IPS-18a (cell line): ENCODE data around the gene WDFY4.

ENCODE experiments used
- H3K27ac ChIP-seq: one replicate; pipeline ENCODE4 v1.5.1; 2013; ENCODE audit warnings: low read length
- H3K27me3 ChIP-seq: one replicate; pipeline ENCODE4 v1.6.1; 2013; ENCODE audit warnings: mild to moderate bottlenecking, low read length; ENCODE audit not compliant: control insufficient read depth, insufficient read depth
- H3K36me3 ChIP-seq: one replicate; pipeline ENCODE4 v1.6.1; 2013; ENCODE audit warnings: low read depth, low read length; ENCODE audit not compliant: control insufficient read depth
- H3K4me1 ChIP-seq: one replicate; pipeline ENCODE4 v1.6.1; 2013; ENCODE audit warnings: low read depth, low read length; ENCODE audit not compliant: control insufficient read depth
- H3K4me3 ChIP-seq: one replicate; pipeline ENCODE4 v1.5.1; 2013; ENCODE audit warnings: low read length
- H3K9ac ChIP-seq: one replicate; pipeline ENCODE4 v1.6.1; 2013; ENCODE audit warnings: mild to moderate bottlenecking, low read length, moderate library complexity
- H3K9me3 ChIP-seq: one replicate; pipeline ENCODE4 v1.6.1; 2013; ENCODE audit warnings: low read depth, low read length; ENCODE audit not compliant: control insufficient read depth

WDFY4 gene

DNA sequence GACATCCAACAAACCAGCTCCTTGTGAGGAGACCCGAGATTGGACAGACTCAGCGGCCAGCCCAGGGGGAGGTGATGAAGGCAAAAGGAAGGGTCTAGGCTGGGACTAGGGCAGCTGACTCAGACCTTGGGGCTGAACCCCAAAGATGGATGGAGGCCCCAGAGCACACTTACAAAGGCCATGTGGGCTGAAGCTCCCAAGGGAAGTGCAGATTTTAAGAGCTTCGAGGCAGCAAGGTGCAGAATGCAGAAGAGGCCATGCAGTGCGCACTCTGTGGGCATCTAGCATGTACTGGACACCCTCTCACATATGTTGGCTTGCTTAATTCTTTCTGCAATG is 11.8 kb downstream of the WDFY4 start:
- Histone ChIP-seq H3K4me1 (peaks cover 6% of the 10 kb centered on the region), H3K9ac (no peak overlapping the region), H3K27ac (no peak overlapping the region), H3K9me3 (no peaks in the 10 kb centered on the region), H3K27me3 (no peaks in the 10 kb centered on the region), H3K36me3 (no peaks in the 10 kb centered on the region), H3K4me3 (no peak overlapping the region)

DNA sequence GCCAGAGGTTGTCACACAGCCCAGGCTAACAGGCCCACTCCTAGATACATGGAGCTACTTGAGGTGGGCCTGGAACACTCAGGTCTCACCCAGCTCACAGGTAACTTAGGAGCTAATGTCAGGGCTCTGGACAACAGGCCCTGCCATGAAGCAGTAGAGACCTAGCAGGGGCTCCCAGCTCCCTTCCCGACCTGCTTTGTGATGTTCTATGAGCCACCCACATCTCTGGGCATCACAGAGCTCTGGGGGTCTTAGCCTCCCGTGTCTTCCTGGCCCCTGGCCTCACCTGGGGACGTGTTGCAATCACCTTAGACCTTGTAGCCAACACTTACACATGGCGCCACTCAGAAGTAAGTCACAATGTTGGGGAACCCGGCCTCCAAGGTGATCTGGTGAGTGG is 12.4 kb downstream of the WDFY4 start:
- H3K36me3 ChIP-seq = no peaks in the 10 kb centered on the region
- H3K4me3 ChIP-seq = no peak overlapping the region
- H3K27me3 ChIP-seq = no peaks in the 10 kb centered on the region
- no peak overlapping the region for H3K27ac ChIP-seq
- no peaks in the 10 kb centered on the region for H3K9me3 ChIP-seq
- peaks cover 5% of the 10 kb centered on the region for H3K4me1 ChIP-seq
- no peak overlapping the region for H3K9ac ChIP-seq

- Histone ChIP-seq H3K36me3 (no peaks in the 10 kb centered on the region), H3K9ac (no peak overlapping the region), H3K9me3 (no peaks in the 10 kb centered on the region), H3K4me1 (no peaks in the 10 kb centered on the region), H3K27me3 (no peaks in the 10 kb centered on the region), H3K4me3 (no peak overlapping the region), H3K27ac (no peak overlapping the region)
Measured at GRCh38 chr10:48697821-48698764, 13.4 kb downstream of the WDFY4 start.

GRCh38 chr10:48699011-48699627 is 14.4 kb downstream of the WDFY4 start:
- Histone ChIP-seq H3K9ac (no peak overlapping the region), H3K9me3 (no peaks in the 10 kb centered on the region), H3K4me1 (no peaks in the 10 kb centered on the region), H3K36me3 (no peaks in the 10 kb centered on the region), H3K27ac (no peak overlapping the region), H3K27me3 (no peaks in the 10 kb centered on the region), H3K4me3 (no peak overlapping the region)

DNA sequence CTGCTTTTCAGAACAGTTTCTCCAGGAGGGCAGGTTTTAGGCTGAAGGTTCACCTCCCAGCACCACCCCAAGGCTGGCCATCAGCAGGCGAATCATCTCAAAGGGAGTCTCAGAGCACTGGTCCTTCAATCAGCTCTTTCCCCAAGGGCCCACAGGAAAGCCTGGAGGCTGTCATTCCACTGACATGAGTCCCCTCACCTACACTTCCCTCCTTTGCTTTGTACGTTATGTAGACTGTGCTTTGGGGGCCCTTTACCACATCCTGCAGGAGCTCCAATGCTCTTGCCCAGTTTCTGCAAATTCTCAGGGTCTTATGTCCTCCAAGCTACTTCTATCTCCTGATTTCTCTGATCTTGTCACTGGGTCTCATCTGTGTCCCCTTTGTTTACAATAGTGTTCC is 15.4 kb downstream of the WDFY4 start:
- no peaks in the 10 kb centered on the region for H3K27me3 ChIP-seq
- H3K9me3 ChIP-seq = no peaks in the 10 kb centered on the region
- H3K4me1 ChIP-seq = no peaks in the 10 kb centered on the region
- no peak overlapping the region for H3K9ac ChIP-seq
- H3K27ac ChIP-seq = no peak overlapping the region
- H3K36me3 ChIP-seq = no peaks in the 10 kb centered on the region
- no peak overlapping the region for H3K4me3 ChIP-seq

DNA sequence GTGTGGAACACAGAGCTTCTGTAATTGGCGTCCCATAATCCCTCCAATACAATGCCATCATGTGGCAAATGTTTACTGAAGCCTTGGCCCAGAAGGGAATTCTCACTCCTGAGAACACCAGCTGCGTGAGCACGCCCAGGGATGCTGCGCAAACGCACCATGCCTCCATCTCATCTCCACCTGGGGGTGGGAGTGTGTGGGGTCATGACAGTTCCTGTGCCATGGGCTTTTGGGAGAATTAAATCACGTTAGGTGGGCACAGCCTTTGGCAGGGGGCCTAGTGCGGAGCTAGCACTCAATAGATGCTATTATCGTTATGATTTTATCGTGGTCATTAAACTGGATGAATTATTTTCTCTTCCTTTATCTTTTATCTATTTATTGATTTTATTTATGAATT is 15.8 kb downstream of the WDFY4 start:
- no peak overlapping the region for H3K27ac ChIP-seq
- no peaks in the 10 kb centered on the region for H3K4me1 ChIP-seq
- H3K4me3 ChIP-seq = no peak overlapping the region
- no peaks in the 10 kb centered on the region for H3K36me3 ChIP-seq
- no peak overlapping the region for H3K9ac ChIP-seq
- H3K27me3 ChIP-seq = no peaks in the 10 kb centered on the region
- H3K9me3 ChIP-seq = no peaks in the 10 kb centered on the region

DNA sequence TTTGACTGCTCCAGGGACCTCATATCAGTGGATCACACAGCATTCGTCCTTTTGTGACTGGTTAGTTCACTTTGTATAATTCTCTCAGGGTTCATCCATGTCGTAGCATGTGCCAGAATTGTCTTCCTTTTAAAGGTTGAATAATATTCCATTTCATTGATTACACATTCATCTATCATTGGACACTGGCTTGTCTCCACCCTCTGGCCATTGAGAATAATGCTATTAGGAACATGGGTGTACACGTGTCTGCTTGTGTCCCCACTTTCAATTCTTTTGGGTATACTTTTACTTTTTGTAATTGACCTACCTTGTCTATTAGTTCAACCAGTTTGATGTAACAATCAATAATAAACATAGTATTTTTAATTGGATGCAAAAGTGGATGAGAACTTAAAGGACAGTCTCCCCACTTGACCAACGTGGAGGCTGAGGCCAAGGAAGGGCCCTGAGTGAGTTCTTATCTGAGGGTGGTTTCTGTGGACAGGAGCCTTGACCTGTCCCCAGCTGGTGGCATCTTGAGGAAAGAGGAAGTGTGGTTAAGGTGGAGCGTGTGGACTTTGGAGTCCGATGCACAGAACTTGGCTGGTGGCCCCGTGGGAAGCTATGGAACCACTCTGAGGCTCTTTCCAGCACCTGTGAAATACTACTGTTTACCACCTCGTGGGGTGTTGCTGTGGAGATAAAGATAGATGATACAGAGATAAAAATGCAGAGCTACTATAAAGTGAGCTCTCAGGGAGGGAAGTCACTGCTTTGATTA is 16.6 kb downstream of the WDFY4 start:
- Histone ChIP-seq H3K27me3 (no peaks in the 10 kb centered on the region), H3K4me3 (no peak overlapping the region), H3K9ac (no peak overlapping the region), H3K36me3 (no peaks in the 10 kb centered on the region), H3K9me3 (no peaks in the 10 kb centered on the region), H3K4me1 (no peaks in the 10 kb centered on the region), H3K27ac (no peak overlapping the region)

DNA sequence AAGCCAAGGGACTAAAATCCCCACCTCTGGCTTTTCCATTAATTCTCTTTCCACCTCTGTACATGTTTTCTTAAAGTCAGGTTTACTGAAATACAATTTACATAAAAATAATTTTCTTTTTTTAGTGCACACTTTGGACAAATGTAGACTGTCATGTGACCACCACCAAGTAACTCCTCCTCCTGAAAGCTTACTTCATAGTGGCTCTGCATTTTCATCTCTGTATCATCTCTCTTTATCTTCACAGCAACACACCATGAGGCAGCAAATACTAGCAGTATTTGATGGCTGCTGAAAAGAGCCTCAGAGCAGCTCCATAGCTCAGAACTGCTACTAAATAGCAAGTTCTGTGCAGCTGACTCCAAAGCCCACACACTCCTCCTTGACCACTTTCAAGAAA is 17.3 kb downstream of the WDFY4 start:
- Histone ChIP-seq H3K4me3 (no peak overlapping the region), H3K9ac (no peak overlapping the region), H3K4me1 (no peaks in the 10 kb centered on the region), H3K9me3 (no peaks in the 10 kb centered on the region), H3K36me3 (no peaks in the 10 kb centered on the region), H3K27ac (no peak overlapping the region), H3K27me3 (no peaks in the 10 kb centered on the region)

GRCh38 chr10:48703531-48704122 is 19.0 kb downstream of the WDFY4 start:
- Histone ChIP-seq H3K27me3 (no peaks in the 10 kb centered on the region), H3K4me1 (no peaks in the 10 kb centered on the region), H3K4me3 (no peak overlapping the region), H3K27ac (no peak overlapping the region), H3K9me3 (no peaks in the 10 kb centered on the region), H3K9ac (no peak overlapping the region), H3K36me3 (no peaks in the 10 kb centered on the region)

- Histone ChIP-seq H3K4me3 (no peak overlapping the region), H3K9me3 (no peaks in the 10 kb centered on the region), H3K27ac (no peak overlapping the region), H3K9ac (no peak overlapping the region), H3K27me3 (no peaks in the 10 kb centered on the region), H3K36me3 (no peaks in the 10 kb centered on the region), H3K4me1 (no peaks in the 10 kb centered on the region)
Measured at GRCh38 chr10:48704156-48704555, 19.5 kb downstream of the WDFY4 start.

DNA sequence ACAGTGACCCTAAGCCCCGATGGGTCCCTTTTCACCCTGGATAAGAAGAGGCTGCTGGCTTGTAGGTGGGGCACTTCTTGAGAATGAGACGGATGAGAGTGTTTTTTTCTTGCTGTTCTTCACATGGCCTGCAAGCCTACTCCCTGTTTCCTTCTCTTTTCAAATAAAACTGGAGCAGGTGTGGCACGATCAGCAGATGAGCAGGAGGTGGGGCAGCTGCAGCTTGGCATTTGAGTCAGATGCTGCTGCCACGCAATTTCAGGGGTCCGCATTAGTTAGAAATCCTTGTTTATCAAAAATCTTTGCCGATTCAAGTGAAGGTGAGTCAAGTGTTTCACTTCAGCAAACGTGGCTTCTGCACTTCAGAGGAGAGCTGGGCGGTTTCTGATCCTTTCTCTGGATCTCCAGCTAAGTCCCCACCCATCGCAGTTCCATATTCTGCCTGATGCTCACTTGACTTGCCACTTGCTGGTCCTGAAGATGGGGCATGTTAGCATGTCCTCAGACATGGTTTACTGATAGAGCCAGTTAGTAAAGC is 20.8 kb downstream of the WDFY4 start:
- no peaks in the 10 kb centered on the region for H3K27me3 ChIP-seq
- H3K27ac ChIP-seq = no peak overlapping the region
- no peaks in the 10 kb centered on the region for H3K9me3 ChIP-seq
- H3K4me3 ChIP-seq = no peak overlapping the region
- no peaks in the 10 kb centered on the region for H3K36me3 ChIP-seq
- no peaks in the 10 kb centered on the region for H3K4me1 ChIP-seq
- no peak overlapping the region for H3K9ac ChIP-seq
